HUES48 (cell line): ENCODE measurements around the gene SERPINB2.

Source experiments
- H3K27ac ChIP-seq: one replicate; pipeline ENCODE4 v1.7.0; 2013; ENCODE audit warnings: low read depth, low read length, inconsistent platforms
- H3K27me3 ChIP-seq: 2 replicates; pipeline ENCODE4 v1.6.1; 2013; ENCODE audit warnings: mild to moderate bottlenecking, low read length; ENCODE audit not compliant: control insufficient read depth, insufficient read depth
- H3K36me3 ChIP-seq: 2 replicates; pipeline ENCODE4 v1.6.1; 2013; ENCODE audit warnings: low read length; ENCODE audit not compliant: control insufficient read depth, insufficient read depth
- H3K4me1 ChIP-seq: 2 replicates; pipeline ENCODE4 v1.6.1; 2013; ENCODE audit warnings: mild to moderate bottlenecking, low read length; ENCODE audit not compliant: control insufficient read depth, insufficient read depth
- H3K4me3 ChIP-seq: 2 replicates; pipeline ENCODE4 v1.5.1; 2013; ENCODE audit warnings: mild to moderate bottlenecking, low read depth, low read length
- H3K9ac ChIP-seq: 2 replicates; pipeline ENCODE4 v1.6.1; 2013; ENCODE audit warnings: mild to moderate bottlenecking, low read depth, low read length, moderate library complexity
- H3K9me3 ChIP-seq: 2 replicates; pipeline ENCODE4 v1.6.1; 2013; ENCODE audit warnings: low read length; ENCODE audit not compliant: control insufficient read depth, insufficient read depth

SERPINB2 gene

GRCh38 chr18:63887424-63887823, at the start of gene SERPINB2:
Gene SERPINB2 (plus strand): TSS chr18:63887705. CDS start chr18:63891445, 3,740 bp downstream.
- Histone ChIP-seq H3K4me3 (no peak within 1 kb of the TSS), H3K27me3 (no peaks in the 10 kb centered on the region), H3K4me1 (no peaks in the 10 kb centered on the region), H3K27ac (no peak within 1 kb of the TSS), H3K36me3 (no peaks in the 10 kb centered on the region), H3K9me3 (no peaks in the 10 kb centered on the region), H3K9ac (no peak within 1 kb of the TSS)

DNA sequence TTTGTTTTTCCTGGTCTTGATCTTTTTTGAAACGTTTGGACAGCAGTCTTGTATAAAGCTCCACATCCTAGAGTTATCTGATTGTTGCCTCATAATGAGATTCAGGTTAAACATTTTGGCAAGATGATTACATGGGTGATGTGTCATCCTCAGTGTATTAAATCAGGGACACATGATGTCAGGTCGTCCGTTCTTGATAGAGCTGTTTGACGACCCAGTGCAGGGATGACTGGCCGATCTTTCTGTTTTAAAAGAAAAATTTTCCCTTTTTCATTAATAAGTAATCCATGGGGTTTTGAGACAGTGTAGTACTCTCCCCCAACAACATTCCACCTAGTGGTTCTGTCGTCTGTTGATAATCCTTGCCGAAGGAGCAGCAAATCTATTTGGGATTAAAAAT, 44.5 kb upstream of the SERPINB2 start:
- no peak overlapping the region for H3K9ac ChIP-seq

DNA sequence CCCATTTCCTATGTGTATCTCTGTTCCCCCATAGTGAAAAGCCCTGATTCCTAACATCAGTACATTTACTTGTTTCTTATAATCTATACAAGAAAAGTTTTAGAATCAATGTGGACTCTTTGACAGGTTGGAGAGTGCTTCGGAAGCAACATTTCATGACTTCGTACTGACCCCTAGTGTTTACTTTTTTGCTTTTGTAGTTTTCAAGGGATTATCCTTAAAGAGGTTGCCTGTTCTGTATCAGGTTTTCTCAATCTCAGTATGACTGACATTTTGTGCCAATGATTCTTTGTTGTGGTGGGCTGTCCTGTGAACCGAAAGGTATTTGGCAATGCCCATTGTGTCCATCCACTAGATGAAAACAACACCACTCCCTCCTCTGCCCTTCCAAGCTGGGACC, 43.3 kb upstream of the SERPINB2 start:
- Histone ChIP-seq H3K4me1 (no peaks in the 10 kb centered on the region), H3K9ac (no peak overlapping the region)

More for the DNA sequence above, 44.5 kb upstream of the SERPINB2 start:
- Histone ChIP-seq H3K27ac (no peak overlapping the region), H3K9me3 (no peaks in the 10 kb centered on the region), H3K27me3 (no peaks in the 10 kb centered on the region), H3K4me3 (no peak overlapping the region), H3K4me1 (no peaks in the 10 kb centered on the region), H3K36me3 (no peaks in the 10 kb centered on the region)

GRCh38 chr18:63848159-63848558, 39.3 kb upstream of the SERPINB2 start:
- no peak overlapping the region for H3K4me3 ChIP-seq
- H3K27me3 ChIP-seq = no peaks in the 10 kb centered on the region
- no peaks in the 10 kb centered on the region for H3K9me3 ChIP-seq
- H3K4me1 ChIP-seq = no peaks in the 10 kb centered on the region
- H3K9ac ChIP-seq = no peak overlapping the region
- no peaks in the 10 kb centered on the region for H3K36me3 ChIP-seq
- no peak overlapping the region for H3K27ac ChIP-seq

More for the DNA sequence above, 43.3 kb upstream of the SERPINB2 start:
- Histone ChIP-seq H3K27me3 (no peaks in the 10 kb centered on the region), H3K4me3 (no peak overlapping the region), H3K27ac (no peak overlapping the region), H3K36me3 (no peaks in the 10 kb centered on the region), H3K9me3 (no peaks in the 10 kb centered on the region)

DNA sequence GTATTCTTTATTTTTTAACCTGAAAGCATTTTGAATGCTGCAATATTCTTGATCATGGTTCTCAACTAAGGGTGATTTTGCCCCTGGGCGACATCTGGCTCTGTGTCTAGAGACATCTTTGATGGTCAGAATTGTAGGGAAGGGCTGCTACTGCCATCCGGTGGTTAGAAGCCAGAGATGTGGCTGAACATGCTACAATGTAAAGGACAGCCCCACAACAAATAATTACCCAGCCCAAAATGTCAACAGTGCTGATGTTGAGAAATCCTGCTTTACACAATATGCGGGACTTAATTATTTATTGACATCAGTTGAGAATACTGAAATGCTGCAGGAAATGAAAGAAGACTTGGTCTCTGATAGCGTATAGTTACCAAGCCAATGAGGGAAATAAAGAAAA, 37.5 kb upstream of the SERPINB2 start:
- H3K36me3 ChIP-seq = no peaks in the 10 kb centered on the region
- H3K9me3 ChIP-seq = no peaks in the 10 kb centered on the region
- no peak overlapping the region for H3K27ac ChIP-seq
- H3K4me3 ChIP-seq = no peak overlapping the region
- H3K9ac ChIP-seq = no peak overlapping the region
- no peaks in the 10 kb centered on the region for H3K27me3 ChIP-seq
- H3K4me1 ChIP-seq = no peaks in the 10 kb centered on the region

DNA sequence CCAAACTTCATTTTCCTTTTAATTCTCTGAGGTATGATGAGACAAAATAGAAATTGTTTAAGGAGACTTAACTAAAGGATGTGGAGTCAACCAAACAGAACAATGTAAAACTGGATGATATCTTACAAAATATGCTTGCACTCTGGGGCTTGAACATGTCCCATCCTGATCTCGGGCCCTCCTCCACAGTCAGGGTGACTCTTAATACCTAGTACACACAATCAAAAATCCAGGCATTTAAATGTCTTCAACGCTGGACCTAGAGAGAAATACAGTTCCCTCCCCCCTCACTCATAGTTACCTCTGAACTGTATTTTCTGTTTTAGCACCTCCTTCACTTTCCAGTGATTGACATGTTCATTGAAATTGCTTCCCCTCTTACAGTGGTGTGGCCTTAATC, 36.9 kb upstream of the SERPINB2 start:
- Histone ChIP-seq H3K36me3 (no peaks in the 10 kb centered on the region), H3K27me3 (no peaks in the 10 kb centered on the region), H3K9ac (no peak overlapping the region), H3K9me3 (no peaks in the 10 kb centered on the region), H3K4me3 (no peak overlapping the region), H3K27ac (no peak overlapping the region), H3K4me1 (no peaks in the 10 kb centered on the region)

DNA sequence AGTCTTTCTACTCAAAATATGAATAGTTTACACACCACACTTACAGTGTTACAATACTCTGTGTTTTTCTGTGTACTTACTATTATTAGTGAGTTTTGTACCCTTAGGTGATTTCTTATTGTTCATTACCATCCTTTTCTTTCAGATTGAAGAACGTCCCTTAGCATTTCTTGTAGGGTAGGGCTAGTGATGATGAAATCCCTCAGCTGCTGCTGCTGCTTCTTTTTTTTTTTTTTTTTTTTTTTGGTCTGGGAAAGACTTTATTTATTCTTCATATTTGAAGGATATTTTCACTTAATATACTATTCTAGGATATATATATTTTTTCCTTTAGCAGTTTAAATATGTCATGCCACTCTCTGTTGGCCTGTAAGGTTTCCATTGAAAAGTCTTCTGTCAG, 29.0 kb upstream of the SERPINB2 start:
- no peak overlapping the region for H3K4me3 ChIP-seq
- H3K9me3 ChIP-seq = no peaks in the 10 kb centered on the region
- no peak overlapping the region for H3K27ac ChIP-seq
- H3K27me3 ChIP-seq = no peaks in the 10 kb centered on the region
- H3K9ac ChIP-seq = no peak overlapping the region
- H3K36me3 ChIP-seq = no peaks in the 10 kb centered on the region
- no peaks in the 10 kb centered on the region for H3K4me1 ChIP-seq

GRCh38 chr18:63859781-63860475, 27.6 kb upstream of the SERPINB2 start:
- Histone ChIP-seq H3K27ac (no peak overlapping the region), H3K36me3 (no peaks in the 10 kb centered on the region), H3K4me1 (no peaks in the 10 kb centered on the region), H3K9ac (no peak overlapping the region), H3K27me3 (no peaks in the 10 kb centered on the region), H3K4me3 (no peak overlapping the region), H3K9me3 (no peaks in the 10 kb centered on the region)

DNA sequence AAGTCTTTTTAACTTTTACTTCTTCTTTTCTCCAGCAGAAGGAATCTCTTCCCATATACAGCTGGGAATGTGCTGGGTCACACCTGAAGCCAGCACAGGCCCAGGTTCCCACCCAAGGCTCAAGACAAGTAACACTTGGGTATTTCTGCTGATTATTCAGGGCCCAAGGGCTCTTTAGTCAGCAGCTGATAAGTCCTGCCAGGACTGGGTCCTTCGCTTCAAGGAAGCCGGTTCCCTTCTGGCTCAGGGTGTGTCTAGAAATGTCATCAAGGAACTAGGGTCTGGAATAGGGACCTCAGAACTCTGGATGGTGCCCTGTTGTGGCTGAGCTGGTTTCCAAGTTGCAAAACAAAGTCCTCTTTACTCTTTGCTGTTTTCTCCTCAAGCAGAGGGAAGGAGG, 27.0 kb upstream of the SERPINB2 start:
- Histone ChIP-seq H3K27me3 (no peaks in the 10 kb centered on the region), H3K9me3 (no peaks in the 10 kb centered on the region), H3K36me3 (no peaks in the 10 kb centered on the region), H3K4me3 (no peak overlapping the region), H3K4me1 (no peaks in the 10 kb centered on the region), H3K27ac (no peak overlapping the region), H3K9ac (no peak overlapping the region)

- Histone ChIP-seq H3K4me3 (no peak overlapping the region), H3K9me3 (no peaks in the 10 kb centered on the region), H3K36me3 (no peaks in the 10 kb centered on the region), H3K27me3 (no peaks in the 10 kb centered on the region), H3K27ac (no peak overlapping the region), H3K4me1 (no peaks in the 10 kb centered on the region), H3K9ac (no peak overlapping the region)
Observed at GRCh38 chr18:63867368-63868125, 20.0 kb upstream of the SERPINB2 start.

GRCh38 chr18:63868546-63868945, 19.0 kb upstream of the SERPINB2 start:
- H3K9ac ChIP-seq = no peak overlapping the region
- no peak overlapping the region for H3K27ac ChIP-seq
- no peaks in the 10 kb centered on the region for H3K9me3 ChIP-seq
- no peak overlapping the region for H3K4me3 ChIP-seq
- H3K4me1 ChIP-seq = no peaks in the 10 kb centered on the region
- H3K36me3 ChIP-seq = no peaks in the 10 kb centered on the region
- H3K27me3 ChIP-seq = no peaks in the 10 kb centered on the region
